ENCODE measurements around the gene DRD5.
"Not testable (repeated sequence)": the region's sequence is repeated elsewhere in the genome, so short reads cannot be mapped to it uniquely, and the experiment has no call there.

GRCh38 chr4:9737280-9737679 is 44.2 kb upstream of the DRD5 start:
- TF ChIP-seq, protein P1, sequence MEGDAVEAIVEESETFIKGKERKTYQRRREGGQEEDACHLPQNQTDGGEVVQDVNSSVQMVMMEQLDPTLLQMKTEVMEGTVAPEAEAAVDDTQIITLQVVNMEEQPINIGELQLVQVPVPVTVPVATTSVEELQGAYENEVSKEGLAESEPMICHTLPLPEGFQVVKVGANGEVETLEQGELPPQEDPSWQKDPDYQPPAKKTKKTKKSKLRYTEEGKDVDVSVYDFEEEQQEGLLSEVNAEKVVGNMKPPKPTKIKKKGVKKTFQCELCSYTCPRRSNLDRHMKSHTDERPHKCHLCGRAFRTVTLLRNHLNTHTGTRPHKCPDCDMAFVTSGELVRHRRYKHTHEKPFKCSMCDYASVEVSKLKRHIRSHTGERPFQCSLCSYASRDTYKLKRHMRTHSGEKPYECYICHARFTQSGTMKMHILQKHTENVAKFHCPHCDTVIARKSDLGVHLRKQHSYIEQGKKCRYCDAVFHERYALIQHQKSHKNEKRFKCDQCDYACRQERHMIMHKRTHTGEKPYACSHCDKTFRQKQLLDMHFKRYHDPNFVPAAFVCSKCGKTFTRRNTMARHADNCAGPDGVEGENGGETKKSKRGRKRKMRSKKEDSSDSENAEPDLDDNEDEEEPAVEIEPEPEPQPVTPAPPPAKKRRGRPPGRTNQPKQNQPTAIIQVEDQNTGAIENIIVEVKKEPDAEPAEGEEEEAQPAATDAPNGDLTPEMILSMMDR (IDR thresholded peaks at IDR 0.05; ENCODE audit: extremely low read depth in 1 of 2, insufficient read depth in 1 of 2, low read depth in 1 of 2, low read length in 2 of 2) = not testable (repeated sequence)
- not testable (repeated sequence) for TF ChIP-seq POLR2A (IDR thresholded peaks at IDR 0.05; ENCODE audit: low read depth, low read length); EZH2 (IDR thresholded peaks at IDR 0.05; ENCODE audit: borderline replicate concordance, low read depth, low read length, severe bottlenecking)

All from endothelial cell of umbilical vein (primary cell).